HL-60 (cell line): ENCODE measurements around the gene LRRC74B.

Experiments used
- DNase-seq, 2 experiments: peaks; one replicate each; pipeline ENCODE4 v3.0.0-alpha.2; 2010 to 2020; ENCODE audit warnings: low read depth in 1 of 2, low spot score in 1 of 2
- H3K27ac ChIP-seq: fragments of 250-450 bp; sonication (Bioruptor Pico); replicated peaks from 2 replicates; pipeline ENCODE4 v1.5.1; 2020; ENCODE audit warnings: mild to moderate bottlenecking, moderate library complexity
- H3K27me3 ChIP-seq: fragments of 250-450 bp; sonication (Bioruptor Pico); 2 replicates; pipeline ENCODE4 v1.5.1; 2021; ENCODE audit warnings: mild to moderate bottlenecking, moderate library complexity; ENCODE audit not compliant: insufficient read depth, poor library complexity, severe bottlenecking
- H3K4me3 ChIP-seq: replicated peaks from 2 replicates; pipeline ENCODE4 v1.5.1; 2011; ENCODE audit warnings: mild to moderate bottlenecking, control low read depth, low read length; ENCODE audit not compliant: insufficient read depth
- GABPA ChIP-seq: IDR thresholded peaks from 2 replicates; pipeline ENCODE4 v1.6.1; 2012; ENCODE audit warnings: low read depth
- POLR2AphosphoS5 ChIP-seq: IDR thresholded peaks from 2 replicates; pipeline ENCODE4 v1.6.1; 2012; ENCODE audit warnings: low read depth
- SPI1 ChIP-seq: IDR thresholded peaks from 2 replicates; pipeline ENCODE4 v1.6.1; 2012; ENCODE audit warnings: low read depth, mild to moderate bottlenecking, borderline replicate concordance
- TF ChIP-seq, protein P1 (sequence below): IDR thresholded peaks from 2 replicates; pipeline ENCODE4 v1.6.1; 2012; ENCODE audit warnings: low read depth; ENCODE audit not compliant: insufficient replicate concordance
- TF ChIP-seq, protein P2 (sequence below): IDR thresholded peaks from one replicate; pipeline ENCODE4 v1.5.1; 2011; ENCODE audit warnings: low read length, control low read depth, inconsistent platforms; ENCODE audit not compliant: insufficient read depth

Gene LRRC74B

DNA sequence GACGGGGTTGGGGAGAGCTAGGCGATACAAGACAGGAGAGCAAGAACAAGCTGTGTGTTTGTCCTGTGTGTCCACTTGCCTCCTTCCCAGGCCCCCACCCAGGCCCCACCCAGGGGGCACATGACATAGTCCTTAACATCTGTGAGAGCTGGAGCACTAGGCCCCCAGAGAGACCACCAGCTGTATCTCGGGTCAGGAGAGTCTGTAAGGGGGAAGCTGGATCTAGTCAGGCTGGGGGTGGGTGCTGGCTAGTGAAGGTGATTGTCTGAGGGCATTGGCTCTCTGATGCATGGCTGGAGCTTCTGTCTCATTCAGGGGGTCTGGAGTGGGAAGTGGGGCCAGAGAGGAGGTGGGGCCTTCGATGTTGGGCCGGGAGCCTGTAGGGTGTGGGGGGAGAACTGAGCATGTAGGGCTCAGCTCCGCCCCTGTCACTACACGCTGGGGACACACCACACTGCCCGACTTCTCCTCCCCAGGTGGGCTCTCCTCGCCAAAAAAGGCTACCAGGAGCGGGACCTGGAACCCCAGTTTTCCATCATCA lies 30.2 kb upstream of the LRRC74B start:
- Histone ChIP-seq H3K27ac (no peak overlapping the region), H3K27me3 (peaks cover 24% of the 10 kb centered on the region), H3K4me3 (no peak overlapping the region)
- no peak for DNase-seq
- TF ChIP-seq, protein P1, sequence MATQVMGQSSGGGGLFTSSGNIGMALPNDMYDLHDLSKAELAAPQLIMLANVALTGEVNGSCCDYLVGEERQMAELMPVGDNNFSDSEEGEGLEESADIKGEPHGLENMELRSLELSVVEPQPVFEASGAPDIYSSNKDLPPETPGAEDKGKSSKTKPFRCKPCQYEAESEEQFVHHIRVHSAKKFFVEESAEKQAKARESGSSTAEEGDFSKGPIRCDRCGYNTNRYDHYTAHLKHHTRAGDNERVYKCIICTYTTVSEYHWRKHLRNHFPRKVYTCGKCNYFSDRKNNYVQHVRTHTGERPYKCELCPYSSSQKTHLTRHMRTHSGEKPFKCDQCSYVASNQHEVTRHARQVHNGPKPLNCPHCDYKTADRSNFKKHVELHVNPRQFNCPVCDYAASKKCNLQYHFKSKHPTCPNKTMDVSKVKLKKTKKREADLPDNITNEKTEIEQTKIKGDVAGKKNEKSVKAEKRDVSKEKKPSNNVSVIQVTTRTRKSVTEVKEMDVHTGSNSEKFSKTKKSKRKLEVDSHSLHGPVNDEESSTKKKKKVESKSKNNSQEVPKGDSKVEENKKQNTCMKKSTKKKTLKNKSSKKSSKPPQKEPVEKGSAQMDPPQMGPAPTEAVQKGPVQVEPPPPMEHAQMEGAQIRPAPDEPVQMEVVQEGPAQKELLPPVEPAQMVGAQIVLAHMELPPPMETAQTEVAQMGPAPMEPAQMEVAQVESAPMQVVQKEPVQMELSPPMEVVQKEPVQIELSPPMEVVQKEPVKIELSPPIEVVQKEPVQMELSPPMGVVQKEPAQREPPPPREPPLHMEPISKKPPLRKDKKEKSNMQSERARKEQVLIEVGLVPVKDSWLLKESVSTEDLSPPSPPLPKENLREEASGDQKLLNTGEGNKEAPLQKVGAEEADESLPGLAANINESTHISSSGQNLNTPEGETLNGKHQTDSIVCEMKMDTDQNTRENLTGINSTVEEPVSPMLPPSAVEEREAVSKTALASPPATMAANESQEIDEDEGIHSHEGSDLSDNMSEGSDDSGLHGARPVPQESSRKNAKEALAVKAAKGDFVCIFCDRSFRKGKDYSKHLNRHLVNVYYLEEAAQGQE = no peak
- TF ChIP-seq SPI1 (no peak), GABPA (no peak), POLR2AphosphoS5 (no peak)
- TF ChIP-seq, protein P2, sequence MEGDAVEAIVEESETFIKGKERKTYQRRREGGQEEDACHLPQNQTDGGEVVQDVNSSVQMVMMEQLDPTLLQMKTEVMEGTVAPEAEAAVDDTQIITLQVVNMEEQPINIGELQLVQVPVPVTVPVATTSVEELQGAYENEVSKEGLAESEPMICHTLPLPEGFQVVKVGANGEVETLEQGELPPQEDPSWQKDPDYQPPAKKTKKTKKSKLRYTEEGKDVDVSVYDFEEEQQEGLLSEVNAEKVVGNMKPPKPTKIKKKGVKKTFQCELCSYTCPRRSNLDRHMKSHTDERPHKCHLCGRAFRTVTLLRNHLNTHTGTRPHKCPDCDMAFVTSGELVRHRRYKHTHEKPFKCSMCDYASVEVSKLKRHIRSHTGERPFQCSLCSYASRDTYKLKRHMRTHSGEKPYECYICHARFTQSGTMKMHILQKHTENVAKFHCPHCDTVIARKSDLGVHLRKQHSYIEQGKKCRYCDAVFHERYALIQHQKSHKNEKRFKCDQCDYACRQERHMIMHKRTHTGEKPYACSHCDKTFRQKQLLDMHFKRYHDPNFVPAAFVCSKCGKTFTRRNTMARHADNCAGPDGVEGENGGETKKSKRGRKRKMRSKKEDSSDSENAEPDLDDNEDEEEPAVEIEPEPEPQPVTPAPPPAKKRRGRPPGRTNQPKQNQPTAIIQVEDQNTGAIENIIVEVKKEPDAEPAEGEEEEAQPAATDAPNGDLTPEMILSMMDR = no peak

DNA sequence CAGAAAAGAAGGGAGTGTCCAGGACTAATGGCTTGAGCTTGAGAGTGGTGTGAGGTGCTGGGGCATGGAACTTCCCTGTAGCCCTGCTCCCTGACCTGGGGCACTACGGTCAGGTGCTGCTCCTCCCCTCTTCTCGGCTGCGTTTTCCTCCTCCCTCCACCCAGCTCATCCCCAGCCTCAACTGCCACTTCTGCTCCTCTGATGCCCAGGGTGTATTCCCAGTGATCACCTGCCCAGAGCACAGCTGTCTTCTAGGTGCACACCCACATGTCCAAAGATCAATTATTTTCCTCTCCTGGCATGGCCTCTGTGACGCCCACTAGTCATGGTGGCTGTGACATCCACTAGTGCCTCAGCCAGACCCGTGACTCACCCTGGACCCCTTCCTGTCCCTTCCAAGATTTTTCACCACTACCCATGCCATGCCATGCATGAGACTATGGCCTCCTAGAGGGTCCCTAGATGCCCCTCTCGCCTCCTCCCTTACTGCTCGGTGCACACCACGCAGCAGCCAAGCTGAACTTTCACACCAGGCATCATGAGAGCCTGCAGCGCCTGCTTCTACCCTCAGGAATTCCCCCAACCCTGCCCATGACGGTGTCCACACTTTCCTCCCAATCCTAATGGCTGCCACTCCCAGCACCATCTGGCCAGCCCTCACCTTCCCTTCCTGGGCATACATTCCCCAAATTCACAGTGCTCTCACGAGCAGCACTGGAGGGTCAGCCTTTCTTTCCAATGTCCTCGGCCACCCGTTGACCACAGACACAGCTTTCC lies 28.9 kb upstream of the LRRC74B start:
- Histone ChIP-seq H3K27ac (no peak overlapping the region), H3K27me3 (peaks cover 24% of the 10 kb centered on the region), H3K4me3 (no peak overlapping the region)
- TF ChIP-seq SPI1 (no peak), POLR2AphosphoS5 (no peak), GABPA (no peak)
- TF ChIP-seq, protein P1 = no peak
- TF ChIP-seq, protein P2 = no peak
- no peak for DNase-seq

DNA sequence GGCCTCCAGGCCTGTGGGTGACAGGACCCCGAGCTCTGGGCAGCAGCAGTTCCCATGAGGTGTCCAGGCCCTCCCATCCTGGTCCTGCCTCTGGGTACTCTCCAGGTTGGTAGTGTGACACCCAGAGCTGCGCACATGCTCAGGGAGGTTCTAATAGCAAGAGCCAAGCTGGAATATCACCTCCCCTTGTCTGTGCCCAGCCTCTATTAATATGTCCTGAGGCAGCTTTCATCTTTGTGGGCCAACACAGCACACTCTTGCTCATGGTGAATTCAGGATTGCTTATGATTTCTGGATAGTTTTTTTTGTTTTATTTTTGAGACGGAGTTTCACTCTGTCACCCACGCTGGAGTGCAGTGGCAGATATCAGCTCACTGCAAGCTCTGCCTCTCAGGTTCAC lies 27.4 kb upstream of the LRRC74B start:
- no peak for TF ChIP-seq POLR2AphosphoS5
- TF ChIP-seq, protein P1 = no peak
- no peak for TF ChIP-seq SPI1
- TF ChIP-seq, protein P2 = no peak
- no peak for TF ChIP-seq GABPA
- Histone ChIP-seq H3K27me3 (peaks cover 23% of the 10 kb centered on the region), H3K4me3 (no peak overlapping the region), H3K27ac (no peak overlapping the region)
- DNase-seq = no peak
